SJSA1 (cell line): Measurements from ENCODE around the gene NELFA. TPM values are rescaled to one million over a fixed set of nuclear protein-coding genes. Genes with fewer than 3 reads are reported as not detected.
"Not testable (repeated sequence)": the region's sequence is repeated elsewhere in the genome, so short reads cannot be mapped to it uniquely, and the experiment has no call there.

ENCODE experiments used
- DNase-seq, 2 experiments: peaks; one replicate each; pipeline ENCODE4 v3.0.0-alpha.2; 2015 to 2020; ENCODE audit warnings: low spot score in 2 of 2, low read depth in 1 of 2
- H3K27ac ChIP-seq: fragments of 250-450 bp; sonication (Bioruptor Pico); 2 replicates; pipeline ENCODE4 v1.5.1; 2020; ENCODE audit warnings: mild to moderate bottlenecking, moderate library complexity
- H3K27me3 ChIP-seq: fragments of 250-450 bp; sonication (Bioruptor Pico); replicated peaks from 2 replicates; pipeline ENCODE4 v1.5.1; 2020; ENCODE audit warnings: mild to moderate bottlenecking, moderate library complexity
- H3K36me3 ChIP-seq: fragments of 250-450 bp; sonication (Bioruptor Pico); 2 replicates; pipeline ENCODE4 v1.5.1; 2020; ENCODE audit warnings: mild to moderate bottlenecking
- H3K4me1 ChIP-seq: fragments of 250-450 bp; sonication (Bioruptor Pico); replicated peaks from 2 replicates; pipeline ENCODE4 v1.6.1; 2021; ENCODE audit warnings: mild to moderate bottlenecking
- H3K4me3 ChIP-seq: fragments of 250-450 bp; sonication (Bioruptor Pico); 2 replicates; pipeline ENCODE4 v1.5.1; 2020; ENCODE audit warnings: mild to moderate bottlenecking
- H3K9me3 ChIP-seq: fragments of 250-450 bp; sonication (Bioruptor Pico); replicated peaks from 2 replicates; pipeline ENCODE4 v1.5.1; 2020; ENCODE audit warnings: mild to moderate bottlenecking
- total RNA-seq: library from RNA; depleted of rRNA; stranded (reverse); fragments of >200 nt; shearing (Covaris generic); gene quantifications from 2 replicates; pipeline ENCODE4 v1.2.3, GENCODE V29; 2014

NELFA gene
- total RNA-seq, 1 experiment from 2014 or later: 9.2 TPM

- Histone ChIP-seq H3K4me3 (no peak overlapping the region), H3K36me3 (0 out of 2 replicates have a peak, but pooled peaks cover 3% of the 10 kb centered on the region), H3K9me3 (no peaks in the 10 kb centered on the region), H3K4me1 (no peaks in the 10 kb centered on the region), H3K27me3 (no peaks in the 10 kb centered on the region), H3K27ac (no peak overlapping the region)
- DNase-seq: no peak
Measured at GRCh38 chr4:1994938-1995337, 13.8 kb downstream of the NELFA start.

- DNase-seq, H3K9me3 ChIP-seq, H3K4me3 ChIP-seq, H3K4me1 ChIP-seq, H3K27me3 ChIP-seq, H3K27ac ChIP-seq, H3K36me3 ChIP-seq: not testable (repeated sequence)
Measured at GRCh38 chr4:1993718-1994516, 14.9 kb downstream of the NELFA start.

GRCh38 chr4:1993169-1993516 lies 15.6 kb downstream of the NELFA start:
- H3K9me3 ChIP-seq: no peaks in the 10 kb centered on the region
- no peaks in the 10 kb centered on the region for H3K4me1 ChIP-seq
- DNase-seq: no peak
- no peak overlapping the region for H3K4me3 ChIP-seq
- 0 out of 2 replicates have a peak, but pooled peaks cover 3% of the 10 kb centered on the region for H3K36me3 ChIP-seq
- H3K27me3 ChIP-seq: no peaks in the 10 kb centered on the region
- H3K27ac ChIP-seq: no peak overlapping the region

- Histone ChIP-seq H3K27ac (no peak overlapping the region), H3K36me3 (no peaks in the 10 kb centered on the region), H3K27me3 (no peaks in the 10 kb centered on the region), H3K4me3 (no peak overlapping the region), H3K4me1 (no peaks in the 10 kb centered on the region), H3K9me3 (no peaks in the 10 kb centered on the region)
- no peak for DNase-seq
Measured at GRCh38 chr4:1992468-1993168, 16.2 kb downstream of the NELFA start.

GRCh38 chr4:1991596-1992434 lies 17.0 kb downstream of the NELFA start:
- no peaks in the 10 kb centered on the region for H3K9me3 ChIP-seq
- H3K36me3 ChIP-seq: 0 out of 2 replicates have a peak, but pooled peaks cover 2% of the 10 kb centered on the region
- DNase-seq: no peak
- H3K27me3 ChIP-seq: no peaks in the 10 kb centered on the region
- H3K4me3 ChIP-seq: no peak overlapping the region
- no peaks in the 10 kb centered on the region for H3K4me1 ChIP-seq
- H3K27ac ChIP-seq: no peak overlapping the region

- H3K36me3 ChIP-seq: 0 out of 2 replicates have a peak, but pooled peaks cover 4% of the 10 kb centered on the region
- no peak overlapping the region for H3K4me3 ChIP-seq
- H3K4me1 ChIP-seq: no peaks in the 10 kb centered on the region
- no peak for DNase-seq
- no peaks in the 10 kb centered on the region for H3K9me3 ChIP-seq
- H3K27ac ChIP-seq: no peak overlapping the region
- no peaks in the 10 kb centered on the region for H3K27me3 ChIP-seq
Measured at GRCh38 chr4:1991087-1991486, 17.7 kb downstream of the NELFA start.

GRCh38 chr4:1990676-1991075 lies 18.1 kb downstream of the NELFA start:
- no peaks in the 10 kb centered on the region for H3K27me3 ChIP-seq
- no peaks in the 10 kb centered on the region for H3K4me1 ChIP-seq
- no peak overlapping the region for H3K4me3 ChIP-seq
- no peak for DNase-seq
- no peaks in the 10 kb centered on the region for H3K9me3 ChIP-seq
- H3K36me3 ChIP-seq: 0 out of 2 replicates have a peak, but pooled peaks cover 4% of the 10 kb centered on the region
- no peak overlapping the region for H3K27ac ChIP-seq

- H3K9me3 ChIP-seq: no peaks in the 10 kb centered on the region
- no peaks in the 10 kb centered on the region for H3K4me1 ChIP-seq
- DNase-seq: no peak
- no peak overlapping the region for H3K27ac ChIP-seq
- no peak overlapping the region for H3K4me3 ChIP-seq
- no peaks in the 10 kb centered on the region for H3K27me3 ChIP-seq
- 0 out of 2 replicates have a peak, but pooled peaks cover 4% of the 10 kb centered on the region for H3K36me3 ChIP-seq
Measured at GRCh38 chr4:1990348-1990645, 18.5 kb downstream of the NELFA start.

- DNase-seq: no peak
- H3K9me3 ChIP-seq: no peaks in the 10 kb centered on the region
- H3K36me3 ChIP-seq: 0 out of 2 replicates have a peak, but pooled peaks cover 4% of the 10 kb centered on the region
- no peak overlapping the region for H3K27ac ChIP-seq
- no peaks in the 10 kb centered on the region for H3K4me1 ChIP-seq
- H3K4me3 ChIP-seq: no peak overlapping the region
- H3K27me3 ChIP-seq: no peaks in the 10 kb centered on the region
Measured at GRCh38 chr4:1989533-1990347, 19.0 kb downstream of the NELFA start.

GRCh38 chr4:1988327-1988724 lies 20.4 kb downstream of the NELFA start:
- H3K4me3 ChIP-seq: no peak overlapping the region
- no peaks in the 10 kb centered on the region for H3K4me1 ChIP-seq
- H3K27ac ChIP-seq: no peak overlapping the region
- H3K27me3 ChIP-seq: no peaks in the 10 kb centered on the region
- DNase-seq: no peak
- peaks cover 15% of the 10 kb centered on the region for H3K36me3 ChIP-seq
- H3K9me3 ChIP-seq: no peaks in the 10 kb centered on the region

- Histone ChIP-seq H3K4me3 (no peak overlapping the region), H3K36me3 (peaks cover 18% of the 10 kb centered on the region), H3K27me3 (no peaks in the 10 kb centered on the region), H3K4me1 (no peaks in the 10 kb centered on the region), H3K9me3 (no peaks in the 10 kb centered on the region), H3K27ac (no peak overlapping the region)
- no peak for DNase-seq
Measured at GRCh38 chr4:1987721-1988326, 20.9 kb downstream of the NELFA start.

- H3K36me3 ChIP-seq: peaks cover 18% of the 10 kb centered on the region
- H3K4me1 ChIP-seq: no peaks in the 10 kb centered on the region
- no peak for DNase-seq
- H3K4me3 ChIP-seq: no peak overlapping the region
- no peaks in the 10 kb centered on the region for H3K27me3 ChIP-seq
- H3K27ac ChIP-seq: no peak overlapping the region
- H3K9me3 ChIP-seq: no peaks in the 10 kb centered on the region
Measured at GRCh38 chr4:1987296-1987695, 21.5 kb downstream of the NELFA start.
